NCI-H69 (cell line): ENCODE data around the gene ERFL.

Source experiments
- DNase-seq: peaks from one replicate; lab custom pipeline; 2025; lab: John Stamatoyannopoulos, UW

Gene ERFL

GRCh38 chr19:41859618-41860418 is 68.4 kb downstream of the ERFL start, which contains the start of gene RPS19:
RPS19 (plus strand) TSS chr19:41860255; CDS start chr19:41860775, 520 bp downstream.
- DNase-seq, result peak; percentile 99

- DNase-seq, result no peak
These were observed 69.0 kb downstream of the ERFL start for GRCh38 chr19:41859213-41859617.
